HUES6 (cell line): ENCODE results near the gene DTYMK.

ENCODE experiments used
- H3K27ac ChIP-seq: 2 replicates; pipeline ENCODE4 v1.7.0; 2013; ENCODE audit warnings: low read depth, mild to moderate bottlenecking, low read length, inconsistent platforms
- H3K27me3 ChIP-seq: 2 replicates; pipeline ENCODE4 v1.6.1; 2013; ENCODE audit warnings: low read length; ENCODE audit not compliant: control insufficient read depth, insufficient read depth
- H3K36me3 ChIP-seq: 2 replicates; pipeline ENCODE4 v1.6.1; 2013; ENCODE audit warnings: low read length; ENCODE audit not compliant: control insufficient read depth, insufficient read depth
- H3K4me1 ChIP-seq: 2 replicates; pipeline ENCODE4 v1.6.1; 2013; ENCODE audit warnings: low read length; ENCODE audit not compliant: control insufficient read depth, insufficient read depth
- H3K4me3 ChIP-seq: 2 replicates; pipeline ENCODE4 v1.5.1; 2013; ENCODE audit warnings: low read depth, low read length
- H3K9ac ChIP-seq: one replicate; pipeline ENCODE4 v1.6.1; 2013; ENCODE audit warnings: mild to moderate bottlenecking, low read length
- H3K9me3 ChIP-seq: 2 replicates; pipeline ENCODE4 v1.6.1; 2013; ENCODE audit warnings: low read depth, low read length; ENCODE audit not compliant: control insufficient read depth, insufficient read depth

DTYMK gene

GRCh38 chr2:241633561-241633960 lies 53.1 kb downstream of the DTYMK start:
- Histone ChIP-seq H3K9me3 (no peaks in the 10 kb centered on the region), H3K9ac (no peak overlapping the region), H3K27ac (no peak overlapping the region), H3K27me3 (no peaks in the 10 kb centered on the region), H3K36me3 (peaks cover 37% of the 10 kb centered on the region), H3K4me3 (no peak overlapping the region), H3K4me1 (peaks cover 5% of the 10 kb centered on the region)

- H3K36me3 ChIP-seq, result peaks cover 37% of the 10 kb centered on the region
- H3K4me3 ChIP-seq, result no peak overlapping the region
- H3K9ac ChIP-seq, result no peak overlapping the region
- no peaks in the 10 kb centered on the region for H3K27me3 ChIP-seq
- no peaks in the 10 kb centered on the region for H3K9me3 ChIP-seq
- H3K4me1 ChIP-seq, result peaks cover 5% of the 10 kb centered on the region
- H3K27ac ChIP-seq, result no peak overlapping the region
Measured at GRCh38 chr2:241632478-241633325, 53.9 kb downstream of the DTYMK start.

- H3K27ac ChIP-seq, result no peak overlapping the region
- no peak overlapping the region for H3K9ac ChIP-seq
- H3K36me3 ChIP-seq, result peaks cover 40% of the 10 kb centered on the region
- H3K9me3 ChIP-seq, result no peaks in the 10 kb centered on the region
- no peak overlapping the region for H3K4me3 ChIP-seq
- H3K27me3 ChIP-seq, result no peaks in the 10 kb centered on the region
- no peaks in the 10 kb centered on the region for H3K4me1 ChIP-seq
Measured at GRCh38 chr2:241629762-241630435, 56.7 kb downstream of the DTYMK start.

- no peak overlapping the region for H3K4me3 ChIP-seq
- no peak overlapping the region for H3K27ac ChIP-seq
- H3K9me3 ChIP-seq, result no peaks in the 10 kb centered on the region
- H3K4me1 ChIP-seq, result no peaks in the 10 kb centered on the region
- no peak overlapping the region for H3K9ac ChIP-seq
- H3K27me3 ChIP-seq, result no peaks in the 10 kb centered on the region
- H3K36me3 ChIP-seq, result peaks cover 30% of the 10 kb centered on the region
Measured at GRCh38 chr2:241627675-241628074, 58.9 kb downstream of the DTYMK start.
